Bone marrow (tissue), 2 donors: ENCODE results near the gene KRTAP10-12.

ENCODE experiments used
- DNase-seq, 2 donors: peaks; one replicate each; lab custom pipeline; 2025; lab: John Stamatoyannopoulos, UW

The KRTAP10-12 gene

DNA sequence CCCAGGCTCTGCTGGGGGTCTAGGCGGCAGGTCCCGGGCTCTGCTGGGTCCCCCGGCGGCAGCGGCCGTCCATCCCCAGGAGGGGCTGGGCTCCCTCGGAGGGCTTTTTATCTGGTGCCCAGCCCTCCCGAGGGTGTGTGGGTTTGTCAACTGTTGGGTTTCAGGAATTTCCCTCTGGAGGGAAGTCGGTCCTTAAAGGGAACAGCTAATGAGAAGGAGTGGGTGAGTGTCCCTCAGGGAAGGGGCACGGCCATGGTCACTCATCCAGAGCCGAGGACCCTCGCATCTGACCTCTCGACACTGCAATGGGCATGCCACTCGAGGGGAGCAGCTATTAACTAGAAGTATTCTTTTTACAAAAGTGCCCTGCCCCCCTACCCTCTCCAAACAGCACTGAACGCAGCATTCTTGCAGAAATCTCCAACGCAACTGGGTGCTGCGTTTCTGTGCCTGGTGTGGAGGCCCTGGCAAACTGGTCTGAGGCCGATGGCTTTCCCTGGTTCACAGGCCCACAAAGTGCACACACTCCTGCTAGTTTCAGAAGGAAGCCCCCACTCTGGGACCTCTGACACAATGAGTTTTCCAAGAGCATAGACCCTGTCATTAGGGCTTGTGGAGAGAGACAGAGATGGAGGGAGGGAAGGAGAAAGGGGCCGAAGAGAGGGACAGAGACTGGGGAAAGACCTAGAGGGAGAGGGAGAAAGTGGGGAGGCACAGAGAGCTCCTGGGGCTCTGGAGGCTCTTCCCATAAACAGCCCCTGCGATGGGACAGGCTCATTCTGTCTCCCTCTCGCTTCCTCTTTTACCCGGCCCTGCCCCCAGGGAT lies 15.4 kb downstream of the KRTAP10-12 start:
- DNase-seq, result no peak

GRCh38 chr21:44713130-44713529 lies 16.2 kb downstream of the KRTAP10-12 start:
- no peak for DNase-seq

DNA sequence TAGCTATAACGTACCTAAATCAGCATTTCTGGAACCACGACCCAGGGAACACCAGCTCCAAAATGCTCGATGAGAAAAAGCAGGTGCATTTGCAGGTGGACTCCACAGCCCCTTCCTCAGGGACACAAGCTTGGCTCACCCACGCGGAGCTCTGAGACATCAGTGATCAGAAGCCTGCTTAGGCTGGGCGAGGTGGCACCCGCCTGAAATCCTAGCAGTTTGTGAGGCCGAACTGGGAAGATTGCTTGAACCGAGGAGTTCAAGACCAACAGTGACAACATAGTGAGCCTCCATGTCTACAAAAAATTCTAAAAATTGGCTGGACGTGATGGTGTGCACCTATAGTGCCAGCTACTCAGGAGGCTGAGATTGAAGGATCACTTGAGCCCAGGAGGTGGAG lies 16.9 kb downstream of the KRTAP10-12 start:
- no peak for DNase-seq

- no peak for DNase-seq
Measured at GRCh38 chr21:44714905-44715304, 17.9 kb downstream of the KRTAP10-12 start.

DNA sequence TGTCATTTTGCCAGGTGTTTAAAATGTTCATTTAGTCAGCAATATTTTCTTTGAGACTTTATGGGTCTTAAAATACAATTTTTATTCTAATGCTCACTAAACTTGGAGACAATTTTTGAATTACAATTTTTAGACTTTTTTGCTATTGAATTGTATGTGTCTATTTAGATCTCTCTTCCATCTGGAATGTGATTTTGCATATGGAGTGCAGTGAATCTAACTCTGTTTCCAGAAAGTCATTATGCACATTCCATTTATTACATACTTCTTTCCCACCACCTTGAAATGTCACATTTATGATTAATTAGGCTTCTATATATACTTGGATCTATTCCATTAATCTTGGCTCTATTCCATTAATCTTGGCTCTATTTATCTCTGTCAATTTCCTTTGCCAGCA lies 20.0 kb downstream of the KRTAP10-12 start:
- DNase-seq, result no peak

- DNase-seq, result no peak
Measured at GRCh38 chr21:44718093-44718492, 21.1 kb downstream of the KRTAP10-12 start.

DNA sequence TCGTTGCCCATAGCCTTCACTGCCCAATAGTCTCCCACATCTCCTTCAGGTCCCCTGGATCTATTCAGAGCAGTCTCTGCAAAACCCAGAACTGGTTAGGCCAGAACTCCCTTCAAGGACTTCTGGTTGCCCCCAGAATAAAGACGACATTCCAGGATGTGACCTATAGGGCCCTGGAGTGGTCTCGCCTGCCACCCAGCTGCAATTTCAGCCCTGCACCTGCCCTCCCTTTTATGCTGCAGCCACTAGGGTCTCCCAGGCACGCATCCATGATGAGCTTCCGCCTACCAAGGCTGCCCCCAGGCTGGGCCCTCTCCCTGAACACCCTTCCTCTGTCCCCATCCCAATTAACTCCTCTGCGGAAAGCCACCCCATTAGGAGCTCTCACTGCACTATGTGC lies 21.6 kb downstream of the KRTAP10-12 start:
- no peak for DNase-seq

GRCh38 chr21:44720170-44720569 lies 23.2 kb downstream of the KRTAP10-12 start:
- no peak for DNase-seq

DNA sequence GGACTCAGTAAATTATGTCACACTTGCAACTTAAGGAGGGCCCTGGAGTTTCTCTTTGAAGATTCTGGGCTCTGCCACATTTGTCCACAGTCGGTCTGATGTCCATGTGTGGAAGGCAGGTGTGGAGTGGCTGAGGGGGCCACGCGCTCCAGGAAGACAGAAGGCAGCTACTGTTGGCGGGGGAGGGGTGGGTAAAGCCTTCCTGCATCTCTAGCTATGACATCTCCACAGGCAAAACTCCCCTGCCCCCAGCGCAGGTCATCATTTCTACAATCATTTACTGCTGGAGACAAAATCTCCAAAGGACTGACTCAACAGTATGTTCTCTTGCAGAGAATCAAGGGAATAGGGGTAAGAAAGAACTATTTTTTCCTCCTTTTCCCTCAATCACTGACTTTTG lies 25.8 kb downstream of the KRTAP10-12 start:
- DNase-seq, result no peak

GRCh38 chr21:44723177-44724131 lies 26.5 kb downstream of the KRTAP10-12 start:
- no peak for DNase-seq

- DNase-seq, result no peak
Measured at GRCh38 chr21:44724196-44724595, 27.2 kb downstream of the KRTAP10-12 start.

GRCh38 chr21:44724926-44725325 lies 28.0 kb downstream of the KRTAP10-12 start:
- no peak for DNase-seq

DNA sequence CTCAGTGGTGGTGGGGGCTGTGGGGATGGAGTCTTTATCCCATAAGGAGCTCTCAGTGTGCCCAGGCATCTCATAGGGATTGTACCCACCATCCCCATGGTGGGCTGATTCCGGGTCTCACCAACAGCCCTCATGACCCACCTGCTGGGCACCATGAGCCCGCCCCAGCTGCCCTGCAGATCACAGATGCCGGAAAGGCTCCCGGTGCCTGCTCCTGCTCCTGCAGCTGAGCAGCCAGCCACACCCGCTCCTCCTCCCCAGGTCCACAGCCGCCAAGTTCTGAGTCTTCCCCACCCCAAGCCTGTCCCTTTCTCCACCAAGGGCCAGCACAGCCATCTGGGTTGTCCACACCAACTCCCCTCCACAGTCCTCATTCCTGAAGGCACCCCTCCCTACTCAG lies 29.9 kb downstream of the KRTAP10-12 start:
- DNase-seq, result no peak

GRCh38 chr21:44727321-44727720 lies 30.3 kb downstream of the KRTAP10-12 start:
- no peak for DNase-seq

GRCh38 chr21:44727757-44728156 lies 30.8 kb downstream of the KRTAP10-12 start:
- DNase-seq, result no peak

- no peak for DNase-seq
Measured at GRCh38 chr21:44728716-44729115, 31.7 kb downstream of the KRTAP10-12 start.

- DNase-seq, result no peak
Measured at GRCh38 chr21:44729336-44730027, 32.5 kb downstream of the KRTAP10-12 start.

DNA sequence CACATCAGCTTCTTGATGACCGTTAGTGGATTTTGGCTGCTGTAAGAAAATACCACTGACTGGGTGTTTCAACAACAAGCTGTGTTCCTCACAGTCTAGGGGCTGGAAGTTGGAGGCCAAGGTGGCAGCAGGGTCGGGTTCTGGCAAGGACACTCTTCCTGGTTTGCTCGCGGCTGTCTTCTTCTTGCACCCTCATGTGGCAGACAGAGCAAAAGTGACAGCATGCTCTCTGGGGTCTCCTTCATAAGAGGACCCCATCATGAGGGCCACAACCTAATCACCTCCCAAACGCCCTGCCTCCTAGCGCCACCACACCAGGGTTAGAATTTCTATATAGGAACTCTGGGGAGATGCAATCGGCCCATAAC lies 33.0 kb downstream of the KRTAP10-12 start:
- DNase-seq, result no peak

DNA sequence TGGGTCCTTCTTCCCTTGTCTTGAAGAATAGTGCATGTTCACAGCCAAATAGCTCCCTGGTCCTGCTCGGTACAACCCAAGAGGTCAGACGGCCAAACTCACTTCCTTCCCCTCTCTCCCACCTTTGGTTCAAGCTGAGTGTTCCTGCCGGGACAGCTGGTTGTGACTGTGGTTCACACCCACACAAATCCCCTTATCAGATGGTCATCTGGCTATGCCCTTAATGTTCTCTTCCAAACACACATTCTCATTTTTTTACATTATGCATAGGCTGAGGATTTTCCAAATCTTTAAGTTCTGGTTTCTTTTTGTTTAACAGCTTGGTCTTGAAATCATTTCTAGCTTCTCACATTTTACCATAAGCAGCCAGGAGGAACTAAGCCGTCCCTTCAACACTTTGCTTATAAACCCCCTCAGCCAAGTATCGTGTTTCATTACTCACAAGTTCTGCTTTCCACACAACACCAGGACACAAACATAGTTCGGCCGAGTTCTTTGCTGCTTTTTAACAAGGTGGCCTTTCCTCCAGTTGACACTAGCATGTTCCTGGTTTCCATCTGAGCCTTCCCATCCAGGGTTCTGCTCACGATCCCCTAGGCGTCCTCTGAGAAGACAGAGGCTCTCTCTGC lies 34.1 kb downstream of the KRTAP10-12 start:
- no peak for DNase-seq

DNA sequence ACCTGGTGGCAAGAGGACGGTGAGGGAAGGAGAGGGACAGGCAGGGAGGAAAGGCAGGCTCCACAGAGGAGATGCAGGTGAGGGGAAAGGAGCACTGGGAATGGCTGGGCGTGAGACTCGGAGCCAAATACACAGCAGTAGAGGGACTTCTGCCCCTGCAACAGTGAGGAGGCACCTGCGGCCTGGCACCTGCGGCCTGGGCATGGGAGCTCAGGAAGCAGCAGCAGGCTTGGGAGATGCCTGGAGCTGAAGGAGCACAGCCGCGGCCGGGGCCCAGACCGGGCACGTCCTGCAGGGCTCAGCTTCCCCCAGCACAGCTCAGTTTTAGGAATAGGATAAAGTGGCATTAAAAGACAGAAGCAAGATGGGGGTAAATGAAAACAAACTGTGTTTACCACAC lies 35.3 kb downstream of the KRTAP10-12 start:
- DNase-seq, result no peak

- no peak for DNase-seq
Measured at GRCh38 chr21:44732956-44733355, 36.0 kb downstream of the KRTAP10-12 start.
